B cell (primary cell): ENCODE data around the gene KCNN1. TPM values are rescaled to one million over a fixed set of nuclear protein-coding genes. Genes with fewer than 3 reads are reported as not detected.
A peak's percentile ranks its signal among the peaks of the same experiment; 100 is the strongest.

ENCODE experiments used
- ATAC-seq: fragments of 200-7000 bp; cut with Tn5 transposase; one replicate; pipeline ENCODE4 v1.10.0; 2021; ENCODE audit warnings: low read depth, mild to moderate bottlenecking, moderate number of reproducible peaks, moderate library complexity
- CTCF ChIA-PET: fragments of 350-600 bp; sonication (Branson Sonifier 250); formaldehyde crosslinking; loops from one replicate; lab custom pipeline; 2021; ENCODE audit warnings: antibody characterized with exemption, inconsistent platforms; lab: Charles Lee
- POLR2A ChIA-PET: fragments of 350-600 bp; sonication (Branson Sonifier 250); formaldehyde crosslinking; loops from one replicate; lab custom pipeline; 2021; ENCODE audit warnings: antibody characterized with exemption; lab: Charles Lee
- DNase-seq: peaks from one replicate; pipeline ENCODE4 v3.0.0; 2013
- H2AFZ ChIP-seq: 2 replicates; pipeline ENCODE4 v1.6.1; 2012; ENCODE audit warnings: mild to moderate bottlenecking, low read depth, low read length; ENCODE audit not compliant: insufficient read depth, poor library complexity, severe bottlenecking
- H3K27ac ChIP-seq, 2 donors: 1 replicate in 1 of 2; 2 replicates in 1 of 2; pipeline ENCODE4 v1.5.1; 2012 to 2013; ENCODE audit warnings: low read length in 2 of 2, mild to moderate bottlenecking in 2 of 2, moderate library complexity in 1 of 2
- H3K27me3 ChIP-seq, 4 experiments: fragments of 200-600 bp in 1 of 4; sonication (generic) in 1 of 4; replicated peaks in 1 of 4; 1 replicate in 2 of 4; 2 replicates in 2 of 4; pipeline versions ENCODE4 v1.6.1 to v1.7.0; 2013 to 2016; ENCODE audit warnings: low read length in 3 of 4, mild to moderate bottlenecking in 2 of 4, mixed read lengths in 1 of 4, moderate library complexity in 1 of 4; ENCODE audit not compliant: insufficient read depth in 4 of 4, control insufficient read depth in 3 of 4; ENCODE audit errors: control extremely low read depth in 1 of 4
- H3K36me3 ChIP-seq, 2 experiments: replicated peaks in 1 of 2; 1 replicate in 1 of 2; 2 replicates in 1 of 2; pipeline versions ENCODE4 v1.6.1 to v1.7.1; 2013; ENCODE audit warnings: low read length in 1 of 2; ENCODE audit not compliant: insufficient read depth in 2 of 2, control insufficient read depth in 1 of 2; ENCODE audit errors: control extremely low read depth in 1 of 2, extremely low read depth in 1 of 2
- H3K4me1 ChIP-seq, 2 donors: fragments of 200-600 bp in 1 of 2; sonication (generic) in 1 of 2; 1 replicate in 1 of 2; 2 replicates in 1 of 2; pipeline versions ENCODE4 v1.5.1 to v1.6.1; 2013 to 2017; ENCODE audit warnings: low read length in 2 of 2; ENCODE audit not compliant: control insufficient read depth in 2 of 2, insufficient read depth in 2 of 2
- H3K4me2 ChIP-seq: replicated peaks from 2 replicates; pipeline ENCODE3; 2012; ENCODE audit warnings: mild to moderate bottlenecking, low read depth, low read length; ENCODE audit not compliant: poor library complexity, severe bottlenecking
- H3K4me3 ChIP-seq, 5 experiments: fragments of 200-600 bp in 1 of 5; sonication (generic) in 1 of 5; 1 replicate in 3 of 5; 2 replicates in 2 of 5; pipeline versions ENCODE4 v1.5.1 to v1.7.0; 2011 to 2016; ENCODE audit warnings: low read length in 4 of 5, mild to moderate bottlenecking in 4 of 5, low read depth in 2 of 5, control low read depth in 1 of 5, moderate library complexity in 1 of 5; ENCODE audit not compliant: insufficient read depth in 1 of 5; ENCODE audit errors: control extremely low read depth in 1 of 5, extremely low read depth in 1 of 5
- H3K79me2 ChIP-seq: fragments of 200-600 bp; sonication (generic); one replicate; pipeline ENCODE4 v1.6.0; 2016; ENCODE audit warnings: low read length; ENCODE audit not compliant: control insufficient read depth, insufficient read depth
- H3K9ac ChIP-seq: fragments of 200-600 bp; sonication (generic); 2 replicates; pipeline ENCODE4 v1.6.1; 2017; ENCODE audit warnings: mild to moderate bottlenecking, low read length, moderate library complexity
- H3K9me3 ChIP-seq, 3 donors: one replicate each; pipeline versions ENCODE4 v1.6.1 to v1.7.1; 2013; ENCODE audit warnings: low read length in 2 of 3; ENCODE audit not compliant: control insufficient read depth in 2 of 3, insufficient read depth in 1 of 3; ENCODE audit errors: control extremely low read depth in 1 of 3
- H4K20me1 ChIP-seq: 2 replicates; pipeline ENCODE4 v1.6.0; 2012; ENCODE audit warnings: mild to moderate bottlenecking, low read length; ENCODE audit not compliant: insufficient read depth, control insufficient read depth, poor library complexity, severe bottlenecking
- H3K27ac Mint-ChIP-seq: one replicate; pipeline ENCODE4 v1.8.0; 2021; ENCODE audit warnings: mixed read lengths
- H3K27me3 Mint-ChIP-seq: one replicate; pipeline ENCODE4 v1.8.0; 2021; ENCODE audit warnings: mixed read lengths
- H3K4me1 Mint-ChIP-seq: one replicate; pipeline ENCODE4 v1.8.0; 2021; ENCODE audit warnings: mixed read lengths
- H3K4me3 Mint-ChIP-seq: one replicate; pipeline ENCODE4 v1.8.0; 2021; ENCODE audit warnings: mixed read lengths
- H3K9me3 Mint-ChIP-seq: one replicate; pipeline ENCODE4 v1.8.0; 2022; ENCODE audit warnings: mixed read lengths; ENCODE audit not compliant: insufficient read depth
- CTCF ChIP-seq: fragments of 200-600 bp; IDR thresholded peaks from one replicate; pipeline ENCODE4 v1.8.0; 2022; ENCODE audit warnings: antibody characterized with exemption, mild to moderate bottlenecking
- EZH2 ChIP-seq: IDR thresholded peaks from 2 replicates; pipeline ENCODE4 v1.6.1; 2012; ENCODE audit warnings: borderline replicate concordance, low read depth, mild to moderate bottlenecking, moderate library complexity, low read length; ENCODE audit not compliant: insufficient read depth, poor library complexity, severe bottlenecking
- WGBS: methylation state at CpG from one replicate; pipeline ENCODE4 v1.1.5; 2013; ENCODE audit warnings: missing lambda C conversion rate; ENCODE audit not compliant: insufficient coverage; 5-methylcytosine and 5-hydroxymethylcytosine counted together
- intact Hi-C: fragments of 100-400 bp; cut with micrococcal nuclease; formaldehyde crosslinking; loops from one replicate; pipeline ENCODE4 v1.10.0; 2022
- polyA plus RNA-seq: library from polyadenylated mRNA; depleted of rRNA; stranded (reverse); fragments of >200 nt; gene quantifications from 2 replicates; pipeline ENCODE4 v1.2.3, GENCODE V29; 2012
- total RNA-seq, 2 donors: library from RNA; stranded (reverse); fragments of 120-200 nt in 1 of 2; gene quantifications; 1 replicate in 1 of 2; 2 replicates in 1 of 2; pipeline versions ENCODE4 v1.2.3 to v1.2.4, GENCODE V29; 2013 to 2022

The KCNN1 gene
- total and polyA plus RNA-seq, 2 donors (not counting 1 experiment from before 2014, with no cell fraction given), result 0.04 TPM; not detected in 1

DNA sequence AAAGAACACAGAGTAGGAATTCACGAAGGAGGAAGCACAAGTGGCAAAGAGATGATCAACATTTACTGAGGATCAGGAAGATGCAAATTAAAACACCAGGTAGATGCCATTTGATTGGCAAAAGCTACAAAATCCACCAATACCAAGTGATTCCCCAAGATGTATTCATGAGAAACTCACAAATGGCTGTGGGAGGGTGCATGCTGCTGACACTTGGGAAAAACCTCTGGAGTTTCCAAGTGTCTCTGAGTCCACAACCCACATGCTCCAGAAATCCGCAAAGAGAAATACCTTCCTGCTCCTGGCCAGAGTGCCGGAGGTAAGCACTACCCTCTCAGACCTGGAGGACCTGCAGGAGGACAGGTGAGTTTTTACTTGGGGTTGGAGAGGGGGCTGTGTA, 76.8 kb downstream of the KCNN1 start:
- H3K9ac ChIP-seq, result no peak overlapping the region
- H3K4me3 ChIP-seq, result no peak overlapping the region
- TF ChIP-seq EZH2 (no peak), CTCF (no peak)
- H3K4me1 ChIP-seq, result peaks cover 38 to 53% of the 10 kb centered on the region in 2 donors
- CTCF ChIA-PET, result interaction anchor here (1.3 to 6.9 kb wide), 5 partner anchors 15 to 111 kb away, joined by 3 to 62 read pairs (median 42); partner anchors contain the start of genes ARRDC2 and CCDC124
- H3K27ac Mint-ChIP-seq, result peak overlapping the region; percentile 78
- peak overlapping the region; percentile 73 for H3K4me2 ChIP-seq
- H3K9me3 Mint-ChIP-seq, result no peaks in the 10 kb centered on the region
- H3K27me3 ChIP-seq, result no peaks in the 10 kb centered on the region
- intact Hi-C loops, result no loop called here
- no peaks in the 10 kb centered on the region for H3K27me3 Mint-ChIP-seq
- H3K4me3 Mint-ChIP-seq, result peak overlapping the region; percentile 21
- H4K20me1 ChIP-seq, result no peaks in the 10 kb centered on the region
- POLR2A ChIA-PET, result interaction anchor here (0.6 to 5.3 kb wide), 5 partner anchors 10 to 36 kb away, joined by 4 to 160 read pairs (median 35); partner anchors contain the start of gene ARRDC2
- no peak for ATAC-seq
- H2AFZ ChIP-seq, result no peak overlapping the region
- no peaks in the 10 kb centered on the region for H3K79me2 ChIP-seq
- DNase-seq, result no peak
- 80% methylated on average over 1 of the region's 3 CpGs for WGBS
- no peak overlapping the region for H3K27ac ChIP-seq
- H3K9me3 ChIP-seq, result no peaks in the 10 kb centered on the region
- H3K36me3 ChIP-seq, result no peaks in the 10 kb centered on the region
- peaks cover 55% of the 10 kb centered on the region for H3K4me1 Mint-ChIP-seq

DNA sequence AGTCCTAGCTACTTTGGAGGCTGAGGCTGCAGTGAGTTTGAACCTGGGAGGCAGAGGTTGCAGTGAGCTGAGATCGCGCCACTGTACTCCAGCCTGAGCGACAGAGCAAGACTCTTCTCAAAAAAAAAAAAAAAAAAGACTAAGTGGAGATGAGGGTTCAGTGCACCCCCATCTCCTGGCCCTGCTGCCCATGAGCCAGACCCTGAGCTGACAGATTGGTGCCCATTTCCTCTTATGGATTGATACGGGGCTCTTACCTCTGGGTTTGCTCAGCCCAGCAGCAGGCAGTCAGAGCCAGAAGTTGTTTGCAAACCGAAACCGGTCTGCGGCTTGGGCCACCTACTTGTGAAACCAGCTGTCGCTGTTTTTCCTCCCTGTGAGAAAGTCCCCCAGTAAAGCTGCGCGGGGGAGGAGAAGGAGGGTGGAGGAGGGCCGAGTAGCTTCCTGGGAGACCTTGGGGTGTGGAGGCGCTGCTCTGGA, 78.0 kb downstream of the KCNN1 start:
- peak overlapping the region; percentile 85 for H3K4me3 Mint-ChIP-seq
- peak; percentile 91 for ATAC-seq
- peak overlapping the region; percentile 73 for H3K4me2 ChIP-seq
- intact Hi-C loops, result loop anchor here (1.0 to 5.0 kb wide), 4 partner anchors 13 to 52 kb away; partner anchors contain the start of genes ARRDC2 and MAST3
- no peaks in the 10 kb centered on the region for H4K20me1 ChIP-seq
- peaks cover 38 to 55% of the 10 kb centered on the region in 2 donors for H3K4me1 ChIP-seq
- DNase-seq, result peak; percentile 93
- peak overlapping the region; percentile 80 to 91 for H3K27ac ChIP-seq
- H2AFZ ChIP-seq, result peak overlapping the region; percentile 6
- no peaks in the 10 kb centered on the region for H3K27me3 ChIP-seq
- H3K4me3 ChIP-seq, result peak overlapping the region in 4 of 5 experiments; percentile 20 to 52 (median 36)
- no peaks in the 10 kb centered on the region for H3K9me3 ChIP-seq
- ChIA-PET POLR2A (interaction anchor here (0.5 to 5.3 kb wide), 26 partner anchors 10 to 1286 kb away, joined by 3 to 160 read pairs (median 6); partner anchors contain the start of genes ARRDC2 and MAST3), CTCF (interaction anchor here (0.7 to 6.9 kb wide), 12 partner anchors 14 to 112 kb away, joined by 3 to 62 read pairs (median 7); partner anchors contain the start of genes ARRDC2 and CCDC124)
- no peaks in the 10 kb centered on the region for H3K79me2 ChIP-seq
- no peaks in the 10 kb centered on the region for H3K36me3 ChIP-seq
- TF ChIP-seq CTCF (no peak), EZH2 (no peak)
- H3K27me3 Mint-ChIP-seq, result no peaks in the 10 kb centered on the region
- WGBS, result 0% methylated on average over 7 of the region's 12 CpGs
- H3K9ac ChIP-seq, result peak overlapping the region; percentile 60
- H3K9me3 Mint-ChIP-seq, result no peaks in the 10 kb centered on the region
- H3K27ac Mint-ChIP-seq, result peak overlapping the region; percentile 97
- peaks cover 52% of the 10 kb centered on the region for H3K4me1 Mint-ChIP-seq
